ENCODE data around the gene SYPL2.

- no peak for TF ChIP-seq POLR2A (IDR thresholded peaks at IDR 0.05; ENCODE audit: low read length)
- TF ChIP-seq GATA1 (IDR thresholded peaks at IDR 0.05; ENCODE audit: low read depth, low read length) = no peak
These were observed 25.0 kb downstream of the SYPL2 start for GRCh38 chr1:109491372-109491771.
